Measurements from ENCODE around the gene VWF.
"Not testable (repeated sequence)": the region's sequence is repeated elsewhere in the genome, so short reads cannot be mapped to it uniquely, and the experiment has no call there.

Gene VWF

GRCh38 chr12:6124411-6125309 lies at the start of gene VWF:
Gene VWF, minus strand, starts transcription at chr12:6124670. Its CDS starts 1,474 bp downstream, at chr12:6123196.
- no peak for DNase-seq

- no peak for DNase-seq
These were observed 48.4 kb upstream of the VWF start for GRCh38 chr12:6172862-6173261.

GRCh38 chr12:6172086-6172485 lies 47.6 kb upstream of the VWF start:
- DNase-seq, result no peak

GRCh38 chr12:6171409-6172015 lies 47.0 kb upstream of the VWF start:
- DNase-seq, result no peak

- peak in 11 of 56 donors; percentile 9 to 44 (median 24) for DNase-seq
These were observed 43.1 kb upstream of the VWF start for GRCh38 chr12:6167327-6168280.

- DNase-seq, result no peak
These were observed 42.3 kb upstream of the VWF start for GRCh38 chr12:6166808-6167207.

GRCh38 chr12:6165395-6165794 lies 40.9 kb upstream of the VWF start:
- no peak for DNase-seq

GRCh38 chr12:6163416-6164060 lies 39.1 kb upstream of the VWF start:
- DNase-seq, result no peak

- DNase-seq, result peak in 2 of 56 donors; percentile 22 to 25
These were observed 36.8 kb upstream of the VWF start for GRCh38 chr12:6161124-6161882.

- DNase-seq, result not testable (repeated sequence)
These were observed 35.7 kb upstream of the VWF start for GRCh38 chr12:6160049-6160649.

GRCh38 chr12:6159166-6160011 lies 34.9 kb upstream of the VWF start:
- DNase-seq, result not testable (repeated sequence)

- no peak for DNase-seq
These were observed 34.3 kb upstream of the VWF start for GRCh38 chr12:6158749-6159148.

- no peak for DNase-seq
These were observed 33.8 kb upstream of the VWF start for GRCh38 chr12:6158255-6158654.

- DNase-seq, result no peak
These were observed 33.0 kb upstream of the VWF start for GRCh38 chr12:6157482-6157881.

- peak in 2 of 56 donors; percentile 4 to 18 for DNase-seq
These were observed 30.4 kb upstream of the VWF start for GRCh38 chr12:6154730-6155459.

- DNase-seq, result not testable (repeated sequence)
These were observed 24.3 kb upstream of the VWF start for GRCh38 chr12:6148722-6149121.

GRCh38 chr12:6148061-6148460 lies 23.6 kb upstream of the VWF start:
- DNase-seq, result no peak

- no peak for DNase-seq
These were observed 22.5 kb upstream of the VWF start for GRCh38 chr12:6146951-6147350.
